Upper lobe of left lung (tissue), 6 donors: ENCODE data around the gene FNDC7. TPM values are rescaled to one million over a fixed set of nuclear protein-coding genes. Genes with fewer than 3 reads are reported as not detected.

ENCODE experiments used
- ATAC-seq, 2 donors: fragments of 200-7000 bp; cut with Tn5 transposase; one replicate each; pipeline ENCODE4 v1.9.1; 2022; ENCODE audit warnings: mild to moderate bottlenecking in 2 of 2, moderate library complexity in 2 of 2; ENCODE audit not compliant: low FRiP score in 2 of 2
- DNase-seq, 2 donors: peaks; one replicate each; pipeline ENCODE4 v3.0.0-alpha.2; 2019 to 2020
- H3K27ac ChIP-seq, 4 donors: fragments of 200-600 bp; sonication (generic); one replicate each; pipeline ENCODE4 v1.5.1; 2016 to 2019
- H3K27me3 ChIP-seq, 4 donors: fragments of 200-600 bp; sonication (generic); one replicate each; pipeline ENCODE4 v1.5.1; 2017 to 2019
- H3K36me3 ChIP-seq, 4 donors: fragments of 200-600 bp; sonication (generic); one replicate each; pipeline ENCODE4 v1.5.1; 2016 to 2019
- H3K4me1 ChIP-seq, 4 donors: fragments of 200-600 bp; sonication (generic); one replicate each; pipeline ENCODE4 v1.5.1; 2018 to 2019
- H3K4me3 ChIP-seq, 4 donors: fragments of 200-600 bp; sonication (generic); one replicate each; pipeline ENCODE4 v1.5.1; 2017 to 2019; ENCODE audit warnings: mild to moderate bottlenecking in 2 of 4, moderate library complexity in 1 of 4
- H3K9me3 ChIP-seq, 4 donors: fragments of 200-600 bp; sonication (generic); one replicate each; pipeline ENCODE4 v1.5.1; 2018 to 2019
- CTCF ChIP-seq, 6 experiments: fragments of 450-650 bp in 4 of 6; fragments of 200-600 bp in 2 of 6; sonication (generic) in 2 of 6; IDR thresholded peaks; one replicate each; pipeline ENCODE4 v1.5.1; 2016 to 2019; ENCODE audit warnings: antibody characterized with exemption in 6 of 6
- EP300 ChIP-seq, 4 donors: sonication (generic); formaldehyde crosslinking; IDR thresholded peaks; one replicate each; pipeline ENCODE4 v1.5.1; 2017; ENCODE audit warnings: antibody characterized with exemption in 4 of 4, control low read depth in 2 of 4
- POLR2A ChIP-seq, 4 donors: fragments of 450-650 bp; IDR thresholded peaks; one replicate each; pipeline ENCODE4 v1.5.1; 2016 to 2017; ENCODE audit warnings: antibody characterized with exemption in 4 of 4, mild to moderate bottlenecking in 2 of 4
- POLR2AphosphoS5 ChIP-seq, 2 donors: sonication (generic); formaldehyde crosslinking; IDR thresholded peaks; one replicate each; pipeline ENCODE4 v1.5.1; 2017; ENCODE audit warnings: antibody characterized with exemption in 2 of 2
- WGBS, 2 donors: methylation state at CpG; one replicate each; pipeline ENCODE4 v1.1.5; 2017 to 2018; 5-methylcytosine and 5-hydroxymethylcytosine counted together
- total RNA-seq, 6 donors: library from RNA; depleted of rRNA in 4 of 6; stranded (reverse); fragments of >200 nt in 4 of 6; gene quantifications; one replicate each; pipeline versions ENCODE4 v1.1.0 to v1.2.1, GENCODE V29; 2016 to 2021
- donor health status: DM: no; HTN: no; CAD: no; lungs with moderate emphysema.
- donor health status: DM: no; HTN: yes; CAD: no; lungs with severe emphysema.

FNDC7 gene
- total RNA-seq, 6 donors from 2014 or later = 2.1 TPM; not detected in 5

GRCh38 chr1:108747898-108748297 lies 35.2 kb downstream of the FNDC7 start:
- TF ChIP-seq POLR2AphosphoS5 (IDR thresholded peaks at IDR 0.05) (no peak), CTCF (IDR thresholded peaks at IDR 0.05) (no peak), POLR2A (IDR thresholded peaks at IDR 0.05) (no peak), EP300 (IDR thresholded peaks at IDR 0.05) (no peak)
- Histone ChIP-seq H3K9me3 (no peaks in the 10 kb centered on the region), H3K4me3 (peak overlapping the region in 2 of 4 donors; percentile 72 to 77), H3K36me3 (peaks cover 0 to 8% (median 0%) of the 10 kb centered on the region in 4 donors), H3K4me1 (peaks cover 15 to 26% (median 20%) of the 10 kb centered on the region in 4 donors), H3K27me3 (no peaks in the 10 kb centered on the region), H3K27ac (peak overlapping the region in 3 of 4 donors; percentile 99 to 100 (median 100))
- no peak for ATAC-seq
- WGBS, 2 donors = 64 to 69% methylated on average over 3 of the region's 3 CpGs
- DNase-seq = no peak

GRCh38 chr1:108749081-108749480 lies 36.4 kb downstream of the FNDC7 start:
- WGBS, 2 donors = 75 to 85% methylated on average over 4 of the region's 4 CpGs
- peaks cover 15 to 26% (median 20%) of the 10 kb centered on the region in 4 donors for H3K4me1 ChIP-seq

GRCh38 chr1:108750476-108751181 lies 37.9 kb downstream of the FNDC7 start:
- ATAC-seq = no peak
- Histone ChIP-seq H3K27ac (no peak overlapping the region), H3K9me3 (no peaks in the 10 kb centered on the region), H3K4me1 (peaks cover 15 to 26% (median 20%) of the 10 kb centered on the region in 4 donors), H3K4me3 (no peak overlapping the region), H3K27me3 (no peaks in the 10 kb centered on the region), H3K36me3 (peaks cover 0 to 35% (median 3%) of the 10 kb centered on the region in 4 donors)
- TF ChIP-seq EP300 (IDR thresholded peaks at IDR 0.05) = no peak
- no peak for TF ChIP-seq POLR2A (IDR thresholded peaks at IDR 0.05)
- TF ChIP-seq CTCF (IDR thresholded peaks at IDR 0.05) = no peak
- TF ChIP-seq POLR2AphosphoS5 (IDR thresholded peaks at IDR 0.05) = no peak
- no peak for DNase-seq
- WGBS, 2 donors = 88 to 100% methylated on average over 1 of the region's 1 CpG

More at GRCh38 chr1:108749081-108749480, 36.4 kb downstream of the FNDC7 start:
- Histone ChIP-seq H3K27ac (no peak overlapping the region), H3K4me3 (no peak overlapping the region), H3K36me3 (peaks cover 0 to 19% (median 1%) of the 10 kb centered on the region in 4 donors), H3K9me3 (no peaks in the 10 kb centered on the region), H3K27me3 (no peaks in the 10 kb centered on the region)
- ATAC-seq = no peak
- no peak for DNase-seq
- TF ChIP-seq EP300 (IDR thresholded peaks at IDR 0.05) = no peak
- no peak for TF ChIP-seq CTCF (IDR thresholded peaks at IDR 0.05)
- no peak for TF ChIP-seq POLR2AphosphoS5 (IDR thresholded peaks at IDR 0.05)
- no peak for TF ChIP-seq POLR2A (IDR thresholded peaks at IDR 0.05)

- no peak for TF ChIP-seq POLR2AphosphoS5 (IDR thresholded peaks at IDR 0.05)
- no peak for TF ChIP-seq CTCF (IDR thresholded peaks at IDR 0.05)
- TF ChIP-seq POLR2A (IDR thresholded peaks at IDR 0.05) = no peak
- no peak for TF ChIP-seq EP300 (IDR thresholded peaks at IDR 0.05)
Measured at GRCh38 chr1:108753363-108753762, 40.7 kb downstream of the FNDC7 start.

More at GRCh38 chr1:108753363-108753762, 40.7 kb downstream of the FNDC7 start:
- DNase-seq = no peak
- Histone ChIP-seq H3K4me1 (peaks cover 4 to 15% (median 11%) of the 10 kb centered on the region in 4 donors), H3K27me3 (no peaks in the 10 kb centered on the region), H3K4me3 (no peak overlapping the region), H3K36me3 (peaks cover 0 to 61% (median 5%) of the 10 kb centered on the region in 4 donors), H3K9me3 (no peaks in the 10 kb centered on the region), H3K27ac (no peak overlapping the region)
- 79 to 95% methylated on average over 3 of the region's 3 CpGs for WGBS, 2 donors
- no peak for ATAC-seq
